Middle frontal gyrus (tissue), 1 donor: ENCODE measurements around the gene SPAG9.
"Not testable (repeated sequence)": the region's sequence is repeated elsewhere in the genome, so short reads cannot be mapped to it uniquely, and the experiment has no call there.

ENCODE experiments used
- DNase-seq: peaks from one replicate; pipeline ENCODE4 v3.0.0-alpha.2; 2015; ENCODE audit warnings: low spot score; ENCODE audit errors: extremely low spot score

SPAG9 gene

DNA sequence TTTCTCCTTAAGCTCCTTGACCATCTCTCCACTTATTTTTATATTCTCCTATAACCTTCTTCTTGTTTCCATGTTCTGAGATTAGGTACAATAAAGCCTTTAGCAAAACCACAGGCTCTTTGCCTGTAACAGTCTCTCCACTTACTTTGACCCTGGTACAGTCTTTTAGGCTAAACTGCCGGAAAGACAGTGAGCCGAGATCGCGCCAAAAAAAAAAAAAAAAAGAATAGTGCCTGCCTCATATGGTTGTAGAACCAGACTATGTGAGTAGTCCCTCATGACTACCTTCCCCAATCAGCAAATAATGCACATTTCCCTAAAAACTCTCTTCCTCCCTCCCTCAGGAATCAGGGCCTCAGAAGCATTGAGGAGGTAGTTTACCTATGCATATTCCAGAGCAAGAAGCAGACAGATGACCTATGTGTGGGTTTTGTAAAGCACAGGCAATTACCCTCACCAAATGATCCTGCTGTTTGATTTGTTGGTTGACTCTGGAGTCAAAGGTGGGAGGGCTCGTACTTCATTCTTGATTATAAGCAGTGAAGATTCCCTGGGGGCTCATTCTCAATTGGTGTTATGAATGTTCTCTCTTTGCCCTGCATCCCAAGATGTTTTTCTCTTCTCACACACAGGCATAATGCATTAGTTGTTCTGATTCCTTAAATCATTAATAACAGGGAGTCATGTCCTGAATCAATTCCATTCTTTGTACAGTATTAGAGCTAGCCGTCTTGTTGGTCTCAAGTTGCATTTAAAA, 23.8 kb upstream of the SPAG9 start:
- DNase-seq: no peak

DNA sequence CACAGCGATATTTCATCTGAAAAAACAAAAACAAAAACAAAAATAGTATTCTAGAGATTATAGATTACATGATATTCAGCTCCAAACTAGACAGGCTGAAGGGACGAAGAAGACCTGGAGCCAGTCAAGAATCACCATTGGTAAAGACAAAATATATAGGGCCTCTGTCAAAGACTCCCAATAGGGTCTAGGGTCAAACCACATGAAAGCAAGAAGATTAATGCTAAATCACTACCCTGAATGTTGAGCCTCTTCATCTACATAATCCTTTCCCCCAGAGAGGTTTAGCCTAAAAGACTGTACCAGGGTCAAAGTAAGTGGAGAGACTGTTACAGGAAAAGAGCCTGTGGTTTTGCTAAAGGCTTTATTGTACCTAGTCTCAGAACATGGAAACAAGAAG, 21.9 kb upstream of the SPAG9 start:
- DNase-seq: no peak

DNA sequence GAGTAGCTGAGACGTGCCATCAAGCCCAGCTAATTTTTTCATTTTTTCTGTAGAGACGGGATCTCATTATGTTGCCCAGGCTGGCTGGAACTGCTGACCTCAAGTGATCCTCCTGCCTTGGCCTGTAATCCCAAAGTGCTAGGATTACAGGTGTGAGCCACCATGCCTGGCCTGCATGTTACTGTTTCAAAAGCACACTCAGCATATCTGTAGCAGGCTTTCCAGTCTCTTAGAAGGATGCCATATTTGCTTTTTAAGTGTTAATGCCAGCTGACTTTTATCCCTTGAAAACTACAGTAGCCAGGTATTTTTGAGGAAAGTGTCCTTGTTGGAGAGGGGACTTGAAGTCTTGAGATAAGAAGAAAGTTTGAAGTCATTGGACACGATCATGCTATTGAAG, 15.3 kb upstream of the SPAG9 start:
- DNase-seq: no peak

DNA sequence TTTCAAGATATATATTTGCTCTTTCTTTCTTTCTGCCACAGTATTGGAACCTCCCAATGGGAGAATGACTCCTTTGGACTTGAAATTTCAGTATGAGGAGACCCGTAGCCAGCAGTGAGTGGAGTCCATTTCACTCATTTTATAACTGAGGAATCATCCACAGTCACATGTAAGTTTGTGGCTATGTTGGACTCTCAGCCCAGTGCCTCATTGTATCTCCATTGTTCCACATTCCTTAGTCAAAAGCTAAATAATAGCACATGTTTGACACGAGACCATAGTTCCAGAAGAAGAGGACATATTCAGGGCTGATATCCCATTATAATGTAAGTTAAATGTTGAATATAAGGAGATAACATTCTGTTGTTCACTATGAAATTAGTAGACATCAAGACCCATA, 12.7 kb upstream of the SPAG9 start:
- DNase-seq: no peak

DNA sequence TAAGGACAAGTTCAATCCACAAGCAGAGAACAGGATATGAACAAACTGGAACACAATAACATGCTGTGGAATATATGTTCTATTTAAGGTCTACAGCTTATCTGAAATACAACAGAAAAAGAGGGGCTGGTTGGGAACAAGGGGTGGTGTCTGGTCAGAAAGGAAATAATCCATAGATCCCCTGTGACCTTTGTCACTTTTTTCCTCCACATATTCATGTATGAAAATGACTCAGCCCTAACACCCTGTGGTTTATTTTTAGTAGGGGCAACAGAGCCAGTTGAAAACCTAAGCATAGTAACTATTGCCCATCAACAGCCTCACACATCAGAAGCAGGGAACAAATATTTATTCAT, 12.3 kb upstream of the SPAG9 start:
- no peak for DNase-seq

DNA sequence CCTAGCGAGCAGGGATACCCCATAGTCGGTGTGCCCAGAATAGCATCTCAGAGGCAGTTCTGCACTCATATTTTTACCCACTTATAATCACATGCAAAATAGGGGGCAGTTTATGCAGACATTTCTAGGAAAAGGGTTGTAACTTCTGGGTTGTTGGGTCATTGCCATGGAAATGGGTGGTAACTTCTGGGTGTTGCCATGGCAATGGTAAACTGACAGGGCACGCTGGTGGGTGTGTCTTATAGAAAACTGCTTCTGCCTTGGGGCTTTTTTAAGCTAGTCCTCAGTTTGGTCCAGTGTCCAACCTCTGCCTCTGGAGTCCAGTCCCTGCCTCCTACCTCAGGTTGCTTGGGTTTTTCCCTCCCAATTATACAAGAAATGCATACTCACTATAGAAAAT, 7.4 kb upstream of the SPAG9 start:
- no peak for DNase-seq

DNA sequence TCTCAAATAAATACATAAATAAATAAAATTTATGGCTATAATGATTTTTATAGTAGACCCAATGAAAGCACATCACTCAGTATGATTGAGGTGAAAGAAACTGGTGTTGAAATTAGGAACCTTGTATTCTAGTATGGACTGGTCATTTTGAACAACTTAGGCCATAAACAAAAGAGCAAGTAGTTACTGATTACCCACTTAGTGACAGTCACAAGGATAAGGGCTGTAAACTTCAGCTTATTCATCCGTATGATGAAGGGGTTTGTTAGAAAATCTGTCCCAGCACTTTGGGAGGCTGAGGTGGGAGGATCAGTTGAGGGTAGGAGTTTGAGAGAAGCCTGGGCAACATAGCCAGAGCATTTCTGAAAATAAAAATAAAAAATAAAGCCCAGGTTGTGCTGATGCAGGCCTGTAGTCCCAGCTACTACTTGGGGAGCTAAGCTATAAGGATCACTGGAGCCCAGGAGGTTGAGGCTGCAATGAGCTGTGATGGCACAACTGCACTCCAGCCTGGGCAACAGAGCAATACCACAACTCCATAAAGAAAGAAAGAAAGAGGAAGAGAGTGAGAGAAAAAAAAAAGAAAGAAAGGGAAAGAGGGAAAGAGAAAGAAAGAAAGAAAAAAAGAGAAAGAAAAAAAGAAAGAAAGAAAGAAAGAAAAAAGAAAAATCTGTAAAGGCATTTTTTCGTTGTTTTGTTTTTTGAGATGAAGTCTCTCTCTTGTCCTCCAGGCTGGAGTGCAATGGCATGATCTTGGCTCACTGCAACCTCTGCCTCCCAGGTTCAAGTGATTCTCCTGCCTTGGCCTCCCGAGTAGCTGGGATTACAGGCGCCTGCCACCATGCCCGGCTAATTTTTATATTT, 4.2 kb upstream of the SPAG9 start:
- DNase-seq: no peak

DNA sequence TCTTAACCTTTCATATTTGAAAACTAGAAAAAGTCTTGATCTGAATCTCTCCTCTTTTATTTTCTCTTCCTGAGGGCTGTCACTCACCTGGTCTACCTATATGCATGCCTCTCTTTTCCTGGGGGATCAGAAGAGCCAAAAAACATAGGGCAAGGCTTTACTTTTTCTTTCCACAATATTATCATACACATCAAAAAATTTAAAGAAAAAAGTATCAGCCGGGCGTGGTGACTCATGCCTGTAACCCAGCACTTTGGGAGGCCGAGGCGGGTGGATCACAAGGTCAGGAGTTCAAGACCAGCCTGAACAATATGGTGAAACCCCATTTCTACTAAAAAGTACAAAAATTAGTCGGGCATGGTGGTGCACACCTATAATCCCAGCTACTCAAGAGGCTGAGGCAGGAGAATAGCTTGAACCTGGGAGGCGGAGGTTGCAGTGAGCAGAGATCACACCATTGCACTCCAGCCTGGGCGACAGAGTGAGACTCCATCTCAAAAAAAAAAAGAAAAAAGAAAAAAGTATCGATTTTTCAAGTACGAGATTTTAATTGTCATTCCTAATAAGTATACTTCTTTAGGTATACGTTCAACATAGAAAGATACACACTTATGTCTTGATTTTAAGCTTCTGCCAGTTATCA, 1.9 kb upstream of the SPAG9 start:
- DNase-seq: not testable (repeated sequence)

DNA sequence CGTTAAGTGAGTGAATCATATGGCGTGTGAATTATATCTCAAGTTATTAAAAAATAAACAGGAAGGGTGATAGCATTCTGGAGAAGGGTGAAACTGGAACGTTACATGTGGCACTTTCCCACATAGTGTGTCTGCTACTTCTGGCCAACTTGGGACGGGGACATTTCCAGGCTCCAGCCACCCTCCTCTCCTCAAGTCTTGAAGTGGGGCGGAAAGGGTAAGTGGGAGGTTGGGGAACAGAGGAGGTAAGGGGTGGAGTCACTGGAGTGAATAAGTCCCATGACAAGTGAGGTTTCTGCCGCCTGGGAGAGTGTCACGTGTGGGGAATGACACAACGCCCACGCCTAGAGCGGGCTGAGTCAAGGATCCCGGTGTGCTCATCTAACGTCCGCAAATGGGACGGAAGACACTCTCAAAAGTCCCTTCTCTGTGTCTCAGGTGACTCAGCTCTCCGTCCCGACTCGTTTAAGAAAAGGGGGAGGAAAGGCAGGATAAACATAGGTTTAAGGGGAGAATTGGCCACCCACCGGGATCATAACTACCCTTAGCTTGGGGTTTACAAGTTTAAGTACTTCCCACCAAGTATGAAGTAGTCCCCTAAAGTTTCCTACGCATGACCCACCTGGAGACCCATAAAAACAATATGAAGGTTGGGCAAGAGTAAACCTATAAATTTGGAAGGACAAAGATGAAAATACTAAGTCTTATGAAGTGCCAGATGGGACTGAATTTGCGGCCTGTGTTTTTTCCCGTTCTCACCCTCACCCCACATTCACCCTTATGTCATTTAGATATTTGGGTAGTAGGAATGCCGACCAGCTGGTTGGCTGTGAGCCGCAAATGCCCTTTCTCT, 1.2 kb upstream of the SPAG9 start:
- peak; percentile 27 for DNase-seq

DNA sequence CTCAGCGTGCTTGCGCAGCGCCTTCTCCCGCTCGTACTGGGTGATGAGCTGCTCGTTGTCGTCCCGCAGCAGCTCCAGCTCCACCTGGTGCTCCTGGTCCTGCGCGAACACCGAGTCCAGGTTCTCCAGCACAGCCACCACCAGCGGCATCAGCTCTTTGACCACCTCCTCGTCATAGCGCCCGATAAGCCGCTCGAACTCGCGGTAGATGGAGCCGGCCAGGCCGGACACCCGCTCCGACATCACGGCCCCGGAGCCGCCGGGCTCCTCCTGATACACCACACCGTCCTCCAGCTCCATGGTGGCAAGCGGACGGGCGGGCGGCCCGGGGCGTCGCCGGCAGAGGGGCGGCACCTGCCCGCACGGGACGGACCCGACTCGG, 320 bp downstream of the SPAG9 start:
- DNase-seq: no peak

DNA sequence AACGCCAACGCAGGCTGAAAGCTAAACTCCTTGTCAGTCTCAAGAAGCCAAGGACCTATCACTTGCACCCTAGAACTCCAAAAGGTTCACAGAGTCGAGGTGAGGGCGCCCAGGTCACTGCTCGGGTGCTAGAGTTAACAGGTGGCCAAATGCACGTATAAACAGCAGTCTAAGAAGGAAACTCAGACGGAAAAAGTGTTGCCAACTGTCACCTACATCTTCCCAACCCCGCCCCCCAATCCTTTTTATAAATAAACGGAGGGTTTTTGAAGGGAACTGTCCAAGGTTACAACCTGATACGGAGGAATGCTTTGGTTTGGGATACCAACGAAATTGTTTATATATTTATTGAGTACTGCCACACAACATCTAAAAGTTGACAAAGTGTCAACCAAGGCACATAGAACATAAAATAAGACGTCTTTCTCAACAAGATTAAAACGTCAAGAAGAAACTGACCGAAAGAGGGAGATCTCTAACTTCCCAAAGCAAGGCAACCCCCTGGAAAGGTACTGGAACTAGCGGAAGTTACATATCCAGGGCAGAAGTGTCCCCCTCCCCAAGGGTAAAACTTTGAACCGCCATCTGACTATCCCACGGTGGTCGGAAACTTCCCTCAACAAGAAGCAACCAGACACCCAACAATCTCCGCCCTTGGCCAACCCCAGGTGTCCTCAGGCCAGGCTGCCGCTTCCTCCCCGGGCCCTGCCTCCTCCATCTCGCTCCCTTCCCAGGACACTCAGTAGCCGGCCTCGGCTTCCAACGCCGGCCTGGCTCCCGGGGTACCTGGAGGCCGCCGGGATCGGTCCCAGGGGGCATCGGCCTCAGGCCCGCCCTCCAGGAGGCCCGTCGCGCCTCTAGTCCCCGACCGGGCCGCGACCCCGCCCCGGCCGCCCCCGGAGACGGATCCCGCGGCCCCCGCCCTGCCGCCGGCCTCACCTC, 982 bp downstream of the SPAG9 start:
- no peak for DNase-seq

DNA sequence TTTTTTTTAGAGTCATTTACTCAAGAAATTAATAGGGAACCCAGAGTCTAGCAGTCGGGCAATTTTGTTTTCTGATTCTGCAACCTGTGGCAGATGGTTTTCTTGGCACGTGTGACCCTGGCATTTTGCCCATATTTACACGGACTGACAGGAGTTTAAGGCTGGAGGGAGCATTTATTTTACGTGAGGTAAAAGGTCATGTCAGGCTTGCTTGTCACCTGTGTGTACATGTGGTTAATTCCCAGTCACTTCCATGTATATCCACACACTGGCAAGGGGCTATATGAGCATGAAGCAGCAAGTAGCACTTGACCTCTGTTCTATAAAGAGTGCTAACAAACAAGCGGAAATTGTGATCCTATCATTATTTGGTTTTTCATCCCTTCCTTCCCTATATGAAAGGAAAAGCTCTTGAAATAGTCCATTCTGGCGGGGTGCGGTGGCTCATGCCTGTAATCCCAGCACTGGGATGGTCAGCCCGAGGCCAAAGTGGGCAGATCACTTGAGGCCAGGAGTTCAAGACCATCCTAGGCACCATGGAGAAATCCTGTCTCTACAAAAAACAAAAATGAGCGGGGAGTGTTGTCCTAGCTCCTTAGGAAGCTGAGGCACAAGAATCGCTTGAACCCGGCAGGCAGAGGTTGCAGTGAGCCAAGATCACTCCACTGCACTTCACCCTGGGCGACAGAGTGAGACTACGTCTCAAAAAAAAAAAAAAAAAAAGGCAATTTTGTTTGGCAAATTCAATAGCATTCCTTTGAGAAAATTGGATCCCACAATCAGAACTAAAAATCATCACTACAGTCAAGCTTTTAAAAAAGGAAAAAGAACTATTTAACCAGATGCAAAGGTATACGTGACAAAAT, 2.1 kb downstream of the SPAG9 start:
- DNase-seq: no peak

DNA sequence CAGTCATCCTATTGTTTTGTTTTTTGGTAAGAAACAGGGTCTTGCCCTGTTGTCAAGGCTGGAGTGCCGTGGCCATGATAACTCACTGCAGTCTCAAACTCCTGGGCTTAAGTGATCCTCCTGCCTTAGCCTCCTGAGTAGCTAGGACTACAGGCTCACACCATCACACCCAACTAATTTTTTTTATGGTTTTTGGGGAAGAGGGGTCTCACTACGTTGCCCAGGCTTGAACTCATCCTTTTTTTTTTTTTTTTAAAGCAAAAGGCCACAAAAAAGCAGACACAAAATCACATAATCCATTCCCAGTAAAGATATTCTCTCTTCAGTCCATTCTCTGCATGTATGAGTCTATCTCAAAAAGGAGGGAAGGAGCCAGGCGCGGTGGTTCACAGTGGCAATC, 5.5 kb downstream of the SPAG9 start:
- no peak for DNase-seq

DNA sequence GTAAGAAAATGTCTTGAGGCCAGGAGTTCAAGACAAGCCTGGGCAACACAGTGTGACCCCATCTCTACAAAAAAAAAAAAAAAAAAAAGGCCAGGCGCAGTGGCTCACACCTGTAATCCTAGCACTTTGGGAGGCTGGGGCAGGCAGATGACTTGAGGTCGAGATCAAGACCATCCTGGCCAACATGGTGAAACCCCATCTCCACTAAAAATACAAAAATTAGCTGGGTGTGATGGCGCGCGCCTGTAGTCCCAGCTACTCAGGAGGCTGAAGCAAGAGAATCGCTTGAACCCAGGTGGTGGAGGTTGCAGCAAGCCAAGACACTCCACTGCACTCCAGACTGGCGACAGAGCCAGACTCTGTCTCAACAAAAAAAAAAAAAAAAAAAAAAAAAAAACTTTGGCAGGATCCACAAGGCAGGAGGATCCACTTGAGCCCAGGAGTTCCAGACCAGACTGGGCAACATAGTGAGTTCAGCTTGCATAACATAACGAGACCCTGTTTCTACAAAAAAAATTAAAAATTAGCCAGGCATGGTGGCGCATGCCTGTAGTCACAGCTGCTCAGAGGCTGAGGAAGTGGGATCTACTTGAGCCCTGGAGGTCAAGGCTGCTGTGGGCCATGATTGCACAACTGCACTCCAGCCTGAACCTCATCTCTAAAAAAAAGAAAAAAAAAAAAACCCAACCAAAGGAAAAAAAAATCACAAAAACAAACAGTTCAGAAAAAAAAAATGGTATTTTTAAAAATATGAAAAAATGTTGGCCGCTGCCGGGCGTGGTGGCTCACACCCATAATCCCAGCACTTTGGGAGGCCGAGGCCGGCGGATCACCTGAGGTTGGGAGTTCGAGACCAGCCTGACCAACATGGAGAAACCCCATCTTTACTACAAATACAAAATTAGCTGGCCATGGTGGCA, 8.1 kb downstream of the SPAG9 start:
- not testable (repeated sequence) for DNase-seq

DNA sequence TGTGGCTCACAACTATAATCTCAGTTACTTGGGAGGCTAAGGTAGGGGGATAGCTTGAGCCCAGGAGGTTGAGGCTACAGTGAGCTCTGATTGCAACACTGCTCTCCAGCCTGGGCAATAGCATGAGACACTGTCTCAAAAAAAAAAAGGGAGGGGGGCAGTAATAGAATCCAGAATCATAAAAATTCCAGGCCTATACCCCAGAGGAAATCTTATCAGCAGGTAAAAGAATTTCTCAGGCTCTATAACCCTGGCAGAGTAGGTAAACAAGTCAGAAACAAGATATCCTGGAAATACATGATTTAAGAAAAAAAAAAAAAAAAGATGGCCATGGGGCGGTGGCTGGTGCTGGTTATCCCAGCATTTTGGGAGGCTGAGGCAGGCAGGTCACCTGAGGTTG, 12.9 kb downstream of the SPAG9 start:
- no peak for DNase-seq

DNA sequence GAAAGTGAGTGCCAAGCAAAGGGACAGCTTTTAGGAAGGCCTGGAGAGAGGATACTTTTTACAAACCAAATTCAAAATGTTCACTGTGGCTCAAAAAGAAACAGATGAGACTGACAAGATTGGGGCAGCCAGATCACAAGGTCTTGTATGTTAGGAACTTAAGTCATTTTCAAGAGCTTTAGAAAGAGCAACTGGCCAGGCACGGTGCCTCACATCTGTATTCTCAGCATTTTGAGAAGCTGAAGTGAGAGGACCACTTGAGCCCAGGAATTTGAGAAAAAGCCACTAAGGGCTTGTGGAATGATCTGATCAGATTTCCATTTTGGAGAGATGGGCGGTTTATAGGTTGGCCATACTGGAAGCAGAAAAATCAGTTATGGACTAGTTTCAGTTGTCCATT, 17.2 kb downstream of the SPAG9 start:
- no peak for DNase-seq

DNA sequence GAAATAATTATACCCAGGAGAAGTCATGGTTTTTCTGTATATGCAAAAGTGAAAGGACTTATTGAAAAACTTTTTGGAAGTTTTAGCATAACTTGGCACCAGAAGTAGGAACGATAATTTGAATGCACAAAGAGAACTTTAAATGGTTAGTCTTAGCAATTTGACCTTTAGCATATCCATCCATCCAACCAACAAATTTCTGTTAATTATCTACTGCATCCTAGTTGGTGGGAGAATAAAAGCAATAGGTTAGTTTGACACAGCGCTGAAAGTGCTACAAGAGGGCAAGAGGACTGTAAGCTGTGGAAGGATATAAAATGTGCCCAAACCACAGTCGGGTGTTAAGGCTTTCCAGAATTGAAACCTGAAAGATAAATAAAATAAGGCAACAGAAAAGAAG, 17.6 kb downstream of the SPAG9 start:
- no peak for DNase-seq

DNA sequence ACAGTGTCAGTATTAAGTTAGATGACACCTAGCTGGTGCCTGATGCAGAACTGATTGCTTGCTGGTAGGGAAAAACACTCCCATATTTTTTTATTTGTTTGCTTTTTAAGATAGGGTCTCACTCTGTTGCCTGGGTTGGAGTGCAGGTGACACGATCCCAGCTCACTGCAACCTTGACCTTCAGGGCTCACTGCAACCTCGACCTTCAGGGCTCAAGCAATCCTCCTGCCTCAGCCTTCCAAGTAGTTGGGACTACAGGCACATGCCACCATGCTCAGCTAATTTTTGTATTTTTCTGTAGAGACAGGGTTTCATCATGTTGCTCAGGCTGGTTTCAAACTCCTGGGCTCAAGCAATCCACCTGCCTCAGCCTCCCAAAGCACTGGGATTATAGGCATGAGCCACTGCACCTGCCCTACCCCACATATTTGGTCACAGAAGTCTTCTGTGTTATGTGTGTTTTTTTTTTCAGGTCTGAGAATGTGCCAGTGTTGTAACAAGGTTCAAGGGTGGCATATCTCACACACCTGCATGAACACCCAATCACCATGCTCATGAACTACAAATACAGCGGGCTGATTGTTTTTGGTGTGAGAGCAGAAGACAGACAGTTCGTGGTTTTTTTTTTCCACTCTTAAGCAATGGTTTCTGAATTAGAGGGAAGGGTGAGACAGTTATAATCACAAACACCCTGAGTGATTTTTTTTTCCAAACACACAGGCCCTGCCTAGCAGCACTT, 22.8 kb downstream of the SPAG9 start:
- DNase-seq: no peak
